ENCODE results near the gene RPRD1A.
"Not testable (repeated sequence)": the region's sequence is repeated elsewhere in the genome, so short reads cannot be mapped to it uniquely, and the experiment has no call there.

Gene RPRD1A

GRCh38 chr18:36078751-36079529 is 11.6 kb upstream of the RPRD1A start:
- DNase-seq (ENCODE audit: low read depth in 2 of 2) = no peak

GRCh38 chr18:36077764-36078163 is 10.4 kb upstream of the RPRD1A start:
- DNase-seq (ENCODE audit: low read depth in 2 of 2) = not testable (repeated sequence)

DNA sequence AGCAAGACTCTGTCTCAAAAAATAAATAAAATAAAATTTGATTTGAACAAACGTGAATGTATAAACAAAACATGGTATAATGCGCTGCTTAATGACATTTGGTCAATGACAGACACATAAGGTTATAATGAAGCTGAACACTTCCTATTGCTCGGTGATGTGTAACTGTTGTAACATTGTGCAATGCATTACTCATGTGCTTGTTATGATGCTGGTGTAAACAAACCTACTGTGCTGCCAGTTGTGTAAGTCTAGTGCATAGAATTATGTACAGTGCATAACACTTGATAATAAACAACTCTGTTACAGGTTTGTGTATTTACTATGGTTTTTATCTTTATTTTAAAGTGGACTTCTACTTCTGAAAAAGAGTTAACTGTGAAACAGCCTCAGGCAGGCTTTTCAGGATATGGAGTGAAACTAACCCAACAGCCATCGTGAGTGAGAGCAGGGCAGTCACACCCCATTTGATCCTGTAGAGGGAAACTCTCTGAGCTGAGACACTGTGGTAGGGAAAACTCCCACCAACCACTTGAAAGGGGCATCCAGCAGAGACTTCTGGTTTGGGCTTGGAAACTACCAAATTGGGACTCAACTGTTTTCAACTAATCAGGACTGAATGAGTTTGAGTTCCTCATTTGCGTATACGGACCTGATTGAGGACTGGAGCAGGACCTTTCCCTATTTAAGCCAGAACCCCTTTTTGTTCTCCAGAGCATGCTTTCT is 8.7 kb upstream of the RPRD1A start:
- DNase-seq (ENCODE audit: low read depth in 2 of 2) = no peak

- no peak for DNase-seq (ENCODE audit: low read depth in 2 of 2)
These were observed 7.1 kb upstream of the RPRD1A start for GRCh38 chr18:36074435-36074834.

DNA sequence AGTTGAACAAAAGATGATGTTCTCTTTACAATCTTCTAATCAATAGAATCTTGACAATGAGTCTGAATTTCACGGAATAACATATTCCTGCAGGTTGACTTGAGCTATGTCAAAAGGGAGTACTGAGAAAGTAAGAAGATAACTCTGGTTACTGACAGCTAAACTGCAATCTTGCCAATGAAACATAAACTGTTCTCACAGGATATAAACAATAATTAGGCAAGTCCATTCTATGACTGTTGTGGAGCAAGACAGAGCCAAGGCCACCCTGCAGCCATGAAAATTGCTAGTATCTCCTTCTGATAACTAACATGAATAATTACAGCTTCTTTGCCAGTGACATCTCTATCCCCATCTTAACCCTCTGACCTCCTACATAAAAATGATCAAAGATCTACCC is 6.3 kb upstream of the RPRD1A start:
- no peak for DNase-seq (ENCODE audit: low read depth in 2 of 2)

DNA sequence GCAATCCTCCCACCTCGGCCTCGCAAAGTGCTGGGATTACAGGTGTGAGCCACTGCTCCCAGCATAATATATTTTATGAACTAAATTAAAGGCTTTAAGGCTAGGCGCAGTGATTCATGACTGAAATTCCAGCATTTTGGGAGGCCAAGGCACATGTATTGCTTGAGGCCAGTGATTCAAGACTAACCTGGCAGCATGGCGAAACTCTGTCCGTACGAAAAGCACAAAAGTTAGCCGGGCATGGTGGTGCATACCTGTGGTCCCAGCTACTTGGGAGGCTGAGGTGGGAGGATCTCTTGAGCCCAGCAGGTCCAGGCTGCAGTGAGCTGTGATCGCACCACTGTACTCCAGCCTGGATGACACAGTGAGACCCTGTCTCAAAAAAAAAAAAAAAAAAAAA is 5.0 kb upstream of the RPRD1A start:
- DNase-seq (ENCODE audit: low read depth in 2 of 2) = not testable (repeated sequence)

DNA sequence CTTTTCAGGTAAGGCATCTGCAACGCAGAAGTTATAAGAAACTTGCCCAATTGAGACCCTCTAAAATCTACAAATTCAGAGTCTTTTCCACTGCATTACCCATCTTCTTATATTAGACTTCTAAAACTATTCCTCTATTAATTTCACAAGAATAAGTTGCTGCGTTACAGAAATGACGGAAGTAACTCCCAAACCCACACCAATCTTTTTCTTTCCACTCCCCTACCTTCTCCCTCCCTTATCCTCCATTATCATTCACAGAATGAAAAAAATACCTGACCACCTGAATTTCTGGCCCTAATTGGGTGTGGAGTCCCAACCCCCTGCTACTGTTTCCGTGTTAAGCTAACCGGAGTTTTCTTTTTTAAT is 689 bp downstream of the RPRD1A start:
- no peak for DNase-seq (ENCODE audit: low read depth in 2 of 2)

GRCh38 chr18:36066001-36066400 is 1.4 kb downstream of the RPRD1A start:
- no peak for DNase-seq (ENCODE audit: low read depth in 2 of 2)

GRCh38 chr18:36064809-36065079 is 2.6 kb downstream of the RPRD1A start:
- not testable (repeated sequence) for DNase-seq (ENCODE audit: low read depth in 2 of 2)

- no peak for DNase-seq (ENCODE audit: low read depth in 2 of 2)
These were observed 3.1 kb downstream of the RPRD1A start for GRCh38 chr18:36064027-36064808.

- DNase-seq (ENCODE audit: low read depth in 2 of 2) = no peak
These were observed 8.7 kb downstream of the RPRD1A start for GRCh38 chr18:36058674-36059073.

GRCh38 chr18:36051760-36052159 is 15.6 kb downstream of the RPRD1A start:
- no peak for DNase-seq (ENCODE audit: low read depth in 2 of 2)

DNA sequence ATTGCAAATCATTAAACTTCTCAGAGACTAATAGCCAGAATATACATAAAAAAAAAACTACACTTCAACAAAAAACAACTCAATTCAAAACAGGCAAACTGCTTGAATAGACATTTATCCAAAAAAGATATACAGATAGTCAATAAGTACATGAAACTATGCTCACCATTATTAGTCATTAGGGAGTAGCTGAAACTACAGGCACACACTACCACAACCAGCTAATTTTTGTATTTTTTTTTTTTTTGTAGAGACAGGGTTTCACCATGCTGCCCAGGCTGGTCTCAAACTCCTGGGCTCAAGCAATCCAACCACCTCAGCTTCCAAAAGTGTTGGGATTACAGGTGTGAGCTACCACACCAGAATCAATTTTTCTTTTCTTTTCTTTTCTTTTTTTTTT is 16.9 kb downstream of the RPRD1A start:
- no peak for DNase-seq (ENCODE audit: low read depth in 2 of 2)

DNA sequence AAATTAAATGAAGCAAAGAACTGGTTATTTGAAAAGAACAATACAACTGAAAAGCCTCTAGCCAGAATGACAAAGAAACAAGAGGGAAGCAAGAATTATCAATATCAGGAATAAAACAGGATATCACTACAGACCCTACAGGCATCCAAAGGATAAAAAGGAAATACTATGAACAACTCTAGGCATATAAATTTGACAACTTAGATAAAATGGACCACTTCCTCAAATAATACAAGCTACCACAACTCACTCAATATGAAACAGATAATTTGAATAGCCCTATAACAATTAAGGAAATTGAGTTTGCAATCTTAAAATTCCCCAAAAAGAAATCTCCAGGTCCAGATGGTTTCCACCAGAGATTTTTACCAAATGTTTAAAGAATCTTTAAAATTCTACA is 19.8 kb downstream of the RPRD1A start:
- DNase-seq (ENCODE audit: low read depth in 2 of 2) = no peak

GRCh38 chr18:36046898-36047297 is 20.5 kb downstream of the RPRD1A start:
- no peak for DNase-seq (ENCODE audit: low read depth in 2 of 2)

DNA sequence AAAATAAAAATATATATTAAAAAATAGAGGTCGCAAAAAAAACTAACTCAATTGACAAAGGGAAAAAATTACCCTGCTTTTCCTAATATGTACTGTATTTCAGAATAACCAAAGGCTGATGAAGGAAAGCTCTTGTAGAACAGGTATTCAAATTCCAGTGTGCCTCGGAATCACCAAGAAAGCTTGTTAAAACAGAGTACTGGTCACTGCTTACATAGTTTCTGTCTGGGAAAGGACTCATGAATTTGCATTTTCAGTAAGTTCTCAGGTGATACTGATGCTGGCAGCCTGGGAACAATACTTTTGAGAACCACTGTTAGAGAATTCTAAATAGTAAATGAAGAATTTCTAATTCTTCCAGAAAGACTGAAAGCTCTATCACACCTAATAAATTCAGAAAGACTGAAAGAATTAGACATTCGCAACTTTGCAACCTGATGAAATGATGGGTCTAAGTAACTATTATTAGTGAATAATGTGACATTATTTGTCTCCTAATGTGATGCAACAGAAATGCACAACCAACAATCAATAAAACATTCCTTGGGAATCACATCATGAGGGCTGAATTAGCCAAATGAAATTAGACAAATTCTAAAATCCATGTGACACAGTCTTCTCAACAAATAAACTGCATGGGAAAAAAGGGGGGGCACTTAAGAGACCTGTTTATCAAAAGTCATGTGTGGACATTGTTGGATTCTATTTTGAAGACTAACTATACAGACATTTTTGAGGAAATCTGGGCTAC is 21.9 kb downstream of the RPRD1A start:
- DNase-seq (ENCODE audit: low read depth in 2 of 2) = no peak

DNA sequence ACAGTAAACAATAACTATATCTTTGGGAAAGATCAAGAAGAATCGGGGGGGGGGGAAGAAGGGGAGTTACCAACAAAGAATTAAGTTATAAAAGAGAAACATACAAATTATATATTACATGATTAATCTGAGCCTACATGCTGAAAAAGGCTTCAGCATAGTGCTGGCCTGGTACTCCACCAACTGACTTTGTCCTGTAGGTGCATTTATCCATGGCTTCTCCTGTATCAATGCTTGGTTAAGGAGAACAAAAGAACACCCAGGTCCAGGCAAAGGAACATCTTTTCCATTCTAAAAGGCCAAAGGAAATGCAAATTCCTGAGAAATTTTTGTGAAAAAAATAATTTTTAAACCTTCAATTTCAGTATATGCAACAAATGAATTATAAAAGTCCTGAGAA is 24.2 kb downstream of the RPRD1A start:
- no peak for DNase-seq (ENCODE audit: low read depth in 2 of 2)

- DNase-seq (ENCODE audit: low read depth in 2 of 2) = no peak
These were observed 26.2 kb downstream of the RPRD1A start for GRCh38 chr18:36041146-36041545.

GRCh38 chr18:36038102-36038663 is 29.2 kb downstream of the RPRD1A start:
- no peak for DNase-seq (ENCODE audit: low read depth in 2 of 2)

DNA sequence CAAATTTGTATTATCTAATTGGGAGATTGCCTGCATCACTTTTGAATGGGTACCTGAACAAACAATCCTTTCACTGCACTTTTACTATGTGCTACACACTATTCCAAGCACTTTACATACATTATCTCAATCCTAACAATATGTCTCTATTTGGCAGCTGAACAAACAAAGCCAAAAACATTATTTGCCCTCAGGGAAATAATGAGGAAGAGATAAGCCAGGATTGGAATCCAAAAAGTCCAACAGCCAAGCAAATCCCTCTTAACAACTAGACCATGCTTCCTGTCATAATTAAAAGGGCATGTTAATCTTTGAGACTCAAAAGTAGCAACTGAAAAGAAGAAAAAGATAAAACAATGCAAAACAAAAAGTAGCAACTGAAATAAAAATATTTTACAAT is 32.1 kb downstream of the RPRD1A start:
- no peak for DNase-seq (ENCODE audit: low read depth in 2 of 2)

GRCh38 chr18:36034299-36034895 is 33.0 kb downstream of the RPRD1A start:
- DNase-seq (ENCODE audit: low read depth in 2 of 2) = no peak

Data from stimulated activated CD8-positive, alpha-beta memory T cell treated with anti-CD3 and anti-CD28 coated beads, Interleukin-15, amount 100 ng/mL, for 4 hours (primary cell).